ENCODE measurements around the gene SLC13A4. TPM values are rescaled to one million over a fixed set of nuclear protein-coding genes. Genes with fewer than 3 reads are reported as not detected.
A peak's percentile ranks its signal among the peaks of the same experiment; 100 is the strongest.

SLC13A4 gene
- total RNA-seq, 1 experiment from 2014 or later = not detected

- DNase-seq (ENCODE audit: extremely low read depth, low read depth) = no peak
Measured at GRCh38 chr7:135721198-135721820, 6.7 kb downstream of the SLC13A4 start.

- DNase-seq (ENCODE audit: extremely low read depth, low read depth) = no peak
Measured at GRCh38 chr7:135719688-135720087, 8.3 kb downstream of the SLC13A4 start.

- no peak for DNase-seq (ENCODE audit: extremely low read depth, low read depth)
Measured at GRCh38 chr7:135718794-135719437, 9.1 kb downstream of the SLC13A4 start.

GRCh38 chr7:135718219-135718618 lies 9.8 kb downstream of the SLC13A4 start:
- no peak for DNase-seq (ENCODE audit: extremely low read depth, low read depth)

GRCh38 chr7:135717693-135718092 lies 10.3 kb downstream of the SLC13A4 start:
- no peak for DNase-seq (ENCODE audit: extremely low read depth, low read depth)

- DNase-seq (ENCODE audit: extremely low read depth, low read depth) = peak; percentile 15
Measured at GRCh38 chr7:135716677-135717238, 11.2 kb downstream of the SLC13A4 start.

GRCh38 chr7:135715673-135716072 lies 12.3 kb downstream of the SLC13A4 start:
- no peak for DNase-seq (ENCODE audit: extremely low read depth, low read depth)

- DNase-seq (ENCODE audit: extremely low read depth, low read depth) = no peak
Measured at GRCh38 chr7:135715055-135715522, 12.9 kb downstream of the SLC13A4 start.

- DNase-seq (ENCODE audit: extremely low read depth, low read depth) = peak; percentile 46
Measured at GRCh38 chr7:135714534-135715009, 13.4 kb downstream of the SLC13A4 start.

- DNase-seq (ENCODE audit: extremely low read depth, low read depth) = no peak
Measured at GRCh38 chr7:135713836-135714470, 14.0 kb downstream of the SLC13A4 start.

- DNase-seq (ENCODE audit: extremely low read depth, low read depth) = no peak
Measured at GRCh38 chr7:135712796-135713195, 15.2 kb downstream of the SLC13A4 start.

- no peak for DNase-seq (ENCODE audit: extremely low read depth, low read depth)
Measured at GRCh38 chr7:135712182-135712782, 15.7 kb downstream of the SLC13A4 start.

GRCh38 chr7:135711139-135711469 lies 16.9 kb downstream of the SLC13A4 start:
- no peak for DNase-seq (ENCODE audit: extremely low read depth, low read depth)

- DNase-seq (ENCODE audit: extremely low read depth, low read depth) = peak; percentile 5
Measured at GRCh38 chr7:135710417-135711138, 17.4 kb downstream of the SLC13A4 start.

GRCh38 chr7:135709508-135709907 lies 18.5 kb downstream of the SLC13A4 start:
- no peak for DNase-seq (ENCODE audit: extremely low read depth, low read depth)

- DNase-seq (ENCODE audit: extremely low read depth, low read depth) = no peak
Measured at GRCh38 chr7:135708041-135708440, 19.9 kb downstream of the SLC13A4 start.

- DNase-seq (ENCODE audit: extremely low read depth, low read depth) = no peak
Measured at GRCh38 chr7:135707570-135707966, 20.4 kb downstream of the SLC13A4 start.

GRCh38 chr7:135706858-135707569 lies 21.0 kb downstream of the SLC13A4 start:
- DNase-seq (ENCODE audit: extremely low read depth, low read depth) = no peak

- DNase-seq (ENCODE audit: extremely low read depth, low read depth) = no peak
Measured at GRCh38 chr7:135706038-135706742, 21.8 kb downstream of the SLC13A4 start.

Measured in NCI-H460 (cell line).